Fibroblast of mammary gland (primary cell): ENCODE data around the gene GNG7.

Source experiments
- DNase-seq: peaks from one replicate; pipeline ENCODE4 v3.0.0-alpha.2; 2010; ENCODE audit warnings: low read depth
- H3K4me3 ChIP-seq: 2 replicates; pipeline ENCODE4 v1.5.1; 2011; ENCODE audit warnings: low read depth, mild to moderate bottlenecking, low read length, moderate library complexity; ENCODE audit not compliant: control insufficient read depth
- CTCF ChIP-seq: conservative IDR thresholded peaks from 2 replicates; pipeline ENCODE4 v1.5.1; 2011; ENCODE audit warnings: low read depth, low read length, inconsistent platforms; ENCODE audit not compliant: control insufficient read depth, insufficient read depth

GNG7 gene

GRCh38 chr19:2711172-2711874 is 8.8 kb upstream of the GNG7 start:
- peak; percentile 86 for DNase-seq
- H3K4me3 ChIP-seq: no peak overlapping the region
- no peak for TF ChIP-seq CTCF

- DNase-seq: no peak
- H3K4me3 ChIP-seq: no peak overlapping the region
- TF ChIP-seq CTCF: no peak
Measured at GRCh38 chr19:2706251-2706650, 3.8 kb upstream of the GNG7 start.

- no peak overlapping the region for H3K4me3 ChIP-seq
- no peak for TF ChIP-seq CTCF
- no peak for DNase-seq
Measured at GRCh38 chr19:2703691-2704216, 1.3 kb upstream of the GNG7 start.

GRCh38 chr19:2703077-2703437 is 563 bp upstream of the GNG7 start:
- DNase-seq: no peak
- TF ChIP-seq CTCF: no peak
- peak overlapping the region; percentile 15 for H3K4me3 ChIP-seq

- no peak overlapping the region for H3K4me3 ChIP-seq
- TF ChIP-seq CTCF: no peak
Measured at GRCh38 chr19:2701361-2702169, 929 bp downstream of the GNG7 start.

GRCh38 chr19:2700660-2701360 is 1.7 kb downstream of the GNG7 start:
- TF ChIP-seq CTCF: no peak
- DNase-seq: no peak
- H3K4me3 ChIP-seq: no peak overlapping the region

More at GRCh38 chr19:2701361-2702169, 929 bp downstream of the GNG7 start:
- no peak for DNase-seq
